Endothelial cell of umbilical vein (primary cell): ENCODE measurements around the gene ARHGAP31. TPM values are rescaled to one million over a fixed set of nuclear protein-coding genes. Genes with fewer than 3 reads are reported as not detected.

Source experiments
- BruUV-seq: library from RNA; stranded (reverse); fragments of 400-500 nt; replicated peaks from 2 replicates; lab custom pipeline; 2021; lab: Mats Ljungman, UMichigan
- CTCF ChIA-PET: fragments of 300-600, 350-600 bp; sonication (Branson Sonifier 250); formaldehyde crosslinking; loops from one replicate; lab custom pipeline; 2021; ENCODE audit warnings: antibody characterized with exemption, inconsistent platforms; lab: Charles Lee
- POLR2A ChIA-PET: fragments of 300-600, 350-600 bp; sonication (Branson Sonifier 250); formaldehyde crosslinking; loops from one replicate; lab custom pipeline; 2021; ENCODE audit warnings: antibody characterized with exemption, inconsistent platforms; lab: Charles Lee
- DNase-seq: peaks from one replicate; pipeline ENCODE4 v3.0.0-alpha.2; 2011; ENCODE audit warnings: low read depth, low spot score
- FAIRE-seq: peaks from 2 replicates; lab custom pipeline; 2011; peaks lifted over from hg19 to GRCh38; lab: Jason Lieb, UNC
- H2AFZ ChIP-seq: 2 replicates; pipeline ENCODE4 v1.6.0; 2012; ENCODE audit warnings: low read depth, low read length, control low read depth, inconsistent platforms
- H3K27ac ChIP-seq: 2 replicates; pipeline ENCODE4 v1.5.1; 2011; ENCODE audit warnings: low read depth, mild to moderate bottlenecking, control low read depth, low read length, moderate library complexity; ENCODE audit not compliant: insufficient read depth
- H3K27me3 ChIP-seq, 2 experiments: 2 replicates each; pipeline versions ENCODE4 v1.6.0 to v1.6.1; 2011; ENCODE audit warnings: low read length in 2 of 2, mixed read lengths in 1 of 2; ENCODE audit not compliant: control insufficient read depth in 2 of 2, insufficient read depth in 2 of 2
- H3K36me3 ChIP-seq, 2 experiments: 2 replicates in 1 of 2; 3 replicates in 1 of 2; pipeline ENCODE4 v1.5.1; 2011; ENCODE audit warnings: low read length in 2 of 2, mild to moderate bottlenecking in 1 of 2, moderate library complexity in 1 of 2; ENCODE audit not compliant: control insufficient read depth in 2 of 2, insufficient read depth in 2 of 2; ENCODE audit errors: extremely low read depth in 1 of 2
- H3K4me1 ChIP-seq: 3 replicates; pipeline ENCODE4 v1.5.1; 2011; ENCODE audit warnings: mild to moderate bottlenecking, low read length; ENCODE audit not compliant: control insufficient read depth, insufficient read depth; ENCODE audit errors: extremely low read depth
- H3K4me2 ChIP-seq: 2 replicates; pipeline ENCODE4 v1.6.1; 2011; ENCODE audit warnings: low read length, control low read depth, mixed read lengths; ENCODE audit not compliant: insufficient read depth
- H3K4me3 ChIP-seq, 3 experiments: fragments of 200-600 bp in 1 of 3; sonication (generic), shearing (Covaris generic) in 1 of 3; replicated peaks in 1 of 3; 2 replicates each; pipeline ENCODE4 v1.5.1; 2011 to 2016; ENCODE audit warnings: control low read depth in 3 of 3, low read length in 3 of 3, mild to moderate bottlenecking in 2 of 3, inconsistent platforms in 1 of 3, low read depth in 1 of 3, moderate library complexity in 1 of 3; ENCODE audit not compliant: insufficient read depth in 1 of 3
- H3K79me2 ChIP-seq: 2 replicates; pipeline ENCODE4 v1.6.0; 2012; ENCODE audit warnings: low read length, inconsistent platforms; ENCODE audit not compliant: control insufficient read depth, insufficient read depth
- H3K9ac ChIP-seq: replicated peaks from 2 replicates; pipeline ENCODE3; 2011; ENCODE audit warnings: low read length, control low read depth; ENCODE audit not compliant: insufficient read depth; ENCODE audit errors: extremely low read depth
- H3K9me1 ChIP-seq: replicated peaks from 3 replicates; pipeline ENCODE4 v1.6.0; 2011; ENCODE audit warnings: mild to moderate bottlenecking, low read length; ENCODE audit not compliant: control insufficient read depth, insufficient read depth; ENCODE audit errors: extremely low read depth
- H3K9me3 ChIP-seq: replicated peaks from 2 replicates; pipeline ENCODE4 v1.5.1; 2012; ENCODE audit warnings: low read length, inconsistent platforms; ENCODE audit not compliant: control insufficient read depth, insufficient read depth
- H4K20me1 ChIP-seq: replicated peaks from 2 replicates; pipeline ENCODE3; 2011; ENCODE audit warnings: mild to moderate bottlenecking, low read length; ENCODE audit not compliant: control insufficient read depth, insufficient read depth; ENCODE audit errors: extremely low read depth
- EZH2 ChIP-seq: IDR thresholded peaks from 2 replicates; pipeline ENCODE4 v1.6.1; 2012; ENCODE audit warnings: borderline replicate concordance, low read depth, mild to moderate bottlenecking, moderate library complexity, low read length, inconsistent platforms; ENCODE audit not compliant: severe bottlenecking
- FOS ChIP-seq: IDR thresholded peaks from 2 replicates; pipeline ENCODE4 v1.6.1; 2011; ENCODE audit warnings: mild to moderate bottlenecking, low read length, moderate library complexity, borderline replicate concordance; ENCODE audit not compliant: insufficient read depth
- GATA2 ChIP-seq: IDR thresholded peaks from 2 replicates; pipeline ENCODE4 v1.7.0; 2011; ENCODE audit warnings: low read depth, mild to moderate bottlenecking, moderate library complexity, mixed read lengths, low read length; ENCODE audit not compliant: insufficient read length, insufficient read depth
- JUN ChIP-seq: IDR thresholded peaks from 2 replicates; pipeline ENCODE4 v1.6.1; 2011; ENCODE audit warnings: borderline replicate concordance, low read depth; ENCODE audit not compliant: insufficient read length, insufficient read depth
- MYC ChIP-seq: IDR thresholded peaks from one replicate; pipeline ENCODE4 v1.6.1; 2011; ENCODE audit warnings: mild to moderate bottlenecking, low read depth, low read length
- POLR2A ChIP-seq: IDR thresholded peaks from 2 replicates; pipeline ENCODE4 v1.6.1; 2012; ENCODE audit warnings: low read depth, mild to moderate bottlenecking, control low read depth, low read length
- POLR2AphosphoS5 ChIP-seq: IDR thresholded peaks from 2 replicates; pipeline ENCODE4 v1.6.1; 2012; ENCODE audit warnings: low read depth, mild to moderate bottlenecking, control low read depth, low read length, moderate library complexity; ENCODE audit not compliant: insufficient read depth
- dilution Hi-C: fragments of 300-500 bp; cut with MboI; formaldehyde crosslinking; loops from one replicate; pipeline ENCODE4 v1.15.0; 2019; ENCODE audit warnings: low sequenced_read_pairs; ENCODE audit not compliant: extremely low pct_ligation_motif_present
- intact Hi-C: fragments of 100-400 bp; cut with micrococcal nuclease; formaldehyde crosslinking; loops from one replicate; pipeline ENCODE4 v1.10.0; 2022
- polyA plus RNA-seq, 4 experiments: library from polyadenylated mRNA; depleted of rRNA in 3 of 4; stranded (reverse) in 3 of 4; unstranded in 1 of 4; fragments of >200 nt; gene quantifications; 2 replicates each; pipeline versions ENCODE4 v1.2.1 to v1.2.3, GENCODE V29; 2011 to 2012; ENCODE audit warnings: missing spikeins in 1 of 4
- total RNA-seq: library from RNA; stranded (reverse); gene quantifications from 2 replicates; pipeline ENCODE4 v1.2.3, GENCODE V29; 2021
- TF ChIP-seq, protein P1 (sequence below), 2 donors: IDR thresholded peaks; 1 replicate in 1 of 2; 2 replicates in 1 of 2; pipeline ENCODE4 v1.5.1; 2011; ENCODE audit warnings: low read length in 2 of 2, mild to moderate bottlenecking in 2 of 2, moderate library complexity in 2 of 2, control low read depth in 1 of 2, inconsistent platforms in 1 of 2, low read depth in 1 of 2; ENCODE audit not compliant: insufficient read depth in 1 of 2; ENCODE audit errors: extremely low read depth in 1 of 2
- TF ChIP-seq, protein P2 (sequence below): IDR thresholded peaks from 2 replicates; pipeline ENCODE4 v1.6.1; 2011; ENCODE audit not compliant: insufficient read depth, insufficient read length

The ARHGAP31 gene
- total and polyA plus RNA-seq, 2 donors (not counting 3 experiments of a cell fraction or from before 2014, with no cell fraction given): 25.5 to 65.8 TPM

DNA sequence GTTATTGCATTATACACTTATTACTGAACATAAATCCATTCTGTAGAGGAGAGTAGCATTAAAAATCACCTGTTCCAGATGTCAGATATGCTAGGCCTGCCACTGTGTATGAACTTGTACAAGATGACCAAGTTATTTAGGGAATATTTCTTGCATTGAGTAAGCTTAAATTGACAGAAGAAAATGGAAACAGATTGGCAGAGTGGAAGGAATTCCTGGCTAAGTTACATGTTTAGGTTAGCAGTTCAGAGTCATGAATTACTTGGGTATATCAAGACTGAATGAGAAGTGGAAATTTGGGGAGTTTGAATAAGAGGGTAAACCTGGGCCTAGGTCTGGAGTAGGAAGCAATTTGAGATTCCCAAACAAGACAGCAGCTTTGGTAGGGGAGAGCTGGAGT lies 44.6 kb downstream of the ARHGAP31 start:
- Histone ChIP-seq H3K9me3 (no peaks in the 10 kb centered on the region), H3K36me3 (peaks cover 4% of the 10 kb centered on the region in 2 experiments), H3K27ac (no peak overlapping the region), H3K9ac (no peak overlapping the region), H3K79me2 (peaks cover 66% of the 10 kb centered on the region), H4K20me1 (no peaks in the 10 kb centered on the region), H3K4me2 (no peak overlapping the region), H3K27me3 (no peaks in the 10 kb centered on the region), H2AFZ (no peak overlapping the region), H3K4me3 (no peak overlapping the region), H3K4me1 (peaks cover 2% of the 10 kb centered on the region), H3K9me1 (peaks cover 2% of the 10 kb centered on the region)
- CTCF ChIA-PET: interaction anchor here (1.1 to 4.1 kb wide), 5 partner anchors 9 to 43 kb away, joined by 3 to 23 read pairs (median 5); no protein-coding TSS in a partner anchor
- BruUV-seq: no TSS peak
- intact Hi-C loops: no loop called here
- dilution Hi-C loops: no loop called here
- POLR2A ChIA-PET: no interaction called here
- FAIRE-seq (no peak), DNase-seq (no peak)
- TF ChIP-seq EZH2: no peak
- TF ChIP-seq POLR2A: no peak
- TF ChIP-seq, protein P1, sequence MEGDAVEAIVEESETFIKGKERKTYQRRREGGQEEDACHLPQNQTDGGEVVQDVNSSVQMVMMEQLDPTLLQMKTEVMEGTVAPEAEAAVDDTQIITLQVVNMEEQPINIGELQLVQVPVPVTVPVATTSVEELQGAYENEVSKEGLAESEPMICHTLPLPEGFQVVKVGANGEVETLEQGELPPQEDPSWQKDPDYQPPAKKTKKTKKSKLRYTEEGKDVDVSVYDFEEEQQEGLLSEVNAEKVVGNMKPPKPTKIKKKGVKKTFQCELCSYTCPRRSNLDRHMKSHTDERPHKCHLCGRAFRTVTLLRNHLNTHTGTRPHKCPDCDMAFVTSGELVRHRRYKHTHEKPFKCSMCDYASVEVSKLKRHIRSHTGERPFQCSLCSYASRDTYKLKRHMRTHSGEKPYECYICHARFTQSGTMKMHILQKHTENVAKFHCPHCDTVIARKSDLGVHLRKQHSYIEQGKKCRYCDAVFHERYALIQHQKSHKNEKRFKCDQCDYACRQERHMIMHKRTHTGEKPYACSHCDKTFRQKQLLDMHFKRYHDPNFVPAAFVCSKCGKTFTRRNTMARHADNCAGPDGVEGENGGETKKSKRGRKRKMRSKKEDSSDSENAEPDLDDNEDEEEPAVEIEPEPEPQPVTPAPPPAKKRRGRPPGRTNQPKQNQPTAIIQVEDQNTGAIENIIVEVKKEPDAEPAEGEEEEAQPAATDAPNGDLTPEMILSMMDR (IDR thresholded peaks at IDR 0.05; ENCODE audit: extremely low read depth in 1 of 2, insufficient read depth in 1 of 2, low read depth in 1 of 2, low read length in 2 of 2): no peak
- no peak for TF ChIP-seq FOS
- no peak for TF ChIP-seq MYC
- TF ChIP-seq GATA2: no peak
- no peak for TF ChIP-seq JUN
- TF ChIP-seq, protein P2, sequence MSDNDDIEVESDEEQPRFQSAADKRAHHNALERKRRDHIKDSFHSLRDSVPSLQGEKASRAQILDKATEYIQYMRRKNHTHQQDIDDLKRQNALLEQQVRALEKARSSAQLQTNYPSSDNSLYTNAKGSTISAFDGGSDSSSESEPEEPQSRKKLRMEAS: no peak
- TF ChIP-seq POLR2AphosphoS5: no peak
